Esophagus muscularis mucosa (tissue), 4 donors: ENCODE data around the gene ABCC12.

Source experiments
- CTCF ChIP-seq, 3 experiments: fragments of 200-600 bp in 2 of 3; fragments of 450-650 bp in 1 of 3; sonication (generic) in 2 of 3; IDR thresholded peaks; one replicate each; pipeline ENCODE4 v1.5.1; 2017 to 2019; ENCODE audit warnings: antibody characterized with exemption in 3 of 3, mild to moderate bottlenecking in 2 of 3, moderate library complexity in 1 of 3
- EP300 ChIP-seq: sonication (generic); formaldehyde crosslinking; IDR thresholded peaks from one replicate; pipeline ENCODE4 v1.6.1; 2017; ENCODE audit warnings: antibody characterized with exemption
- POLR2AphosphoS5 ChIP-seq, 2 donors: sonication (generic); formaldehyde crosslinking; IDR thresholded peaks; one replicate each; pipeline ENCODE4 v1.6.1; 2017; ENCODE audit warnings: antibody characterized with exemption in 2 of 2

GRCh38 chr16:48157794-48158193 is 2.0 kb upstream of the ABCC12 start:
- no peak for TF ChIP-seq CTCF (IDR thresholded peaks at IDR 0.05)
- no peak for TF ChIP-seq POLR2AphosphoS5 (IDR thresholded peaks at IDR 0.05)
- no peak for TF ChIP-seq EP300
